ENCODE measurements around the gene ADGRL1.
A peak's percentile ranks its signal among the peaks of the same experiment; 100 is the strongest.

The ADGRL1 gene

DNA sequence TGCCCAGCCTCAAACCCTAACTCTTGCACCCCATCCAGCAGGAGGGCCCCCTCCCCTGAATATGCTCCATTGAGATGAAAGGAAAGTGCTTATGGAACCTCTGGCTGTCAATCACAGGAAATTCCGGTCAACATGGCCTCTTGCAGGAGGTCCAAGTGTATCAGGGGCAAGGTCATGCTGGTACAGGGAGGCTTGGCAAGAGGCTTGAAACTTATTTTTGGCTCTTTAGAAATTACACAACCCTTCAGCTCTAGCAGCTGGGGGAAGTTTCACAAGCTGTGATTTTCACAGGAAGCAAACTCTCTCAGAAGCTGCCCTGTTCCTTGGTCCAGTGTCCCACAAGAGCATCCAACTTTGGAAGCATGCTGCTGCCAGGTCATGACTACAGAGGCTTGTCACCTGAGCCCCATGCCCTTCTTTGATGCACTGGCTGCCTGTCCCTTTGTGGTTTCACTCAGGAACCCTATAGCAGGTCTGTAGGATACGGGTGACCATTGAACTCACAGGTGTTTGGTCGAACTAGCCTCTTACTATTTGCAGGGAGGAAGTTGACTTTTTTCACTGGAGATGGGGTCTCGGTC, 78.0 kb downstream of the ADGRL1 start:
- TF ChIP-seq, protein P1, sequence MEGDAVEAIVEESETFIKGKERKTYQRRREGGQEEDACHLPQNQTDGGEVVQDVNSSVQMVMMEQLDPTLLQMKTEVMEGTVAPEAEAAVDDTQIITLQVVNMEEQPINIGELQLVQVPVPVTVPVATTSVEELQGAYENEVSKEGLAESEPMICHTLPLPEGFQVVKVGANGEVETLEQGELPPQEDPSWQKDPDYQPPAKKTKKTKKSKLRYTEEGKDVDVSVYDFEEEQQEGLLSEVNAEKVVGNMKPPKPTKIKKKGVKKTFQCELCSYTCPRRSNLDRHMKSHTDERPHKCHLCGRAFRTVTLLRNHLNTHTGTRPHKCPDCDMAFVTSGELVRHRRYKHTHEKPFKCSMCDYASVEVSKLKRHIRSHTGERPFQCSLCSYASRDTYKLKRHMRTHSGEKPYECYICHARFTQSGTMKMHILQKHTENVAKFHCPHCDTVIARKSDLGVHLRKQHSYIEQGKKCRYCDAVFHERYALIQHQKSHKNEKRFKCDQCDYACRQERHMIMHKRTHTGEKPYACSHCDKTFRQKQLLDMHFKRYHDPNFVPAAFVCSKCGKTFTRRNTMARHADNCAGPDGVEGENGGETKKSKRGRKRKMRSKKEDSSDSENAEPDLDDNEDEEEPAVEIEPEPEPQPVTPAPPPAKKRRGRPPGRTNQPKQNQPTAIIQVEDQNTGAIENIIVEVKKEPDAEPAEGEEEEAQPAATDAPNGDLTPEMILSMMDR (conservative IDR thresholded peaks at IDR 0.05; ENCODE audit: low read depth, low read length) = no peak
- H3K4me3 ChIP-seq (ENCODE audit: low read length) = no peak overlapping the region
- no peak for DNase-seq (ENCODE audit: low read depth)

DNA sequence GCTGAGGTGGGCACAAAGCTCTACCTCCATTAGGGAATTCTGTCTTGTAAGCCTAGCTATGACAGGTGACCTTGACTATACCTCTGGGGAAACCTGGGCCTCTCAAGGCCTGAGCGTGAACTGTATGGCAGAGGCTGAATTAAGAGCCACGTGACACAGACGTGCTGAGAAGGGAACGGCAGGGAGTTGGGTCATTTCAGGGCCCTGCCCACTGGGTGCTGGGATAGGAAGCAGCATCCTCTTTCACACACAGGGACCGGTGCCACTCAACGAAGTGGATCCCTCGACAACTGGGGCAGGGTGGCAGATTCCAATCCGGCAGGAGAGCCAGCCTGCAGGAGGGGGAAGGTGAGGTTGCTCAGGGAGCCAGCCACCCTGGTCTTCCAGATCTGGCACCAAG, 78.8 kb downstream of the ADGRL1 start:
- H3K4me3 ChIP-seq (ENCODE audit: low read length) = no peak overlapping the region
- TF ChIP-seq, protein P1 (conservative IDR thresholded peaks at IDR 0.05; ENCODE audit: low read depth, low read length) = no peak
- no peak for DNase-seq (ENCODE audit: low read depth)

DNA sequence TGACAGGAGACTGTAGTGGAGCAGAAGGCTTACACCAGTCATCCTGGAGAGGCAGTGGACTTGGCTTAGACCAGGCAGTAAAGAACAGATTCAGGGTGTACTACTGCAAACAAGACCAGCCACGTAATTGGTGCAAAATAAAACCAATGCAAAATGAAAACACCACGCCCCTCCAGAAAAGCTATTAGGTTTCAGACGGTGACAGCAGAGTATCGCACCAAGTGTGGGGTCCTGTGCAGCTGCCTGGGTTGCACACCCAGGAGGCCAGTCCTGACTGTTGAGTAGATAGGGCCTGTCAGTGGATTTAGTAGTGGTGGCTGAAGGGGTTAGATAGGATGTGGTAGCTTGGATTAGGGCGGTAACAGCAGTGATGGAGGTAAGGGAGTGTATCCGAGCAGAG, 83.0 kb downstream of the ADGRL1 start:
- TF ChIP-seq, protein P1 (conservative IDR thresholded peaks at IDR 0.05; ENCODE audit: low read depth, low read length) = no peak
- no peak for DNase-seq (ENCODE audit: low read depth)
- H3K4me3 ChIP-seq (ENCODE audit: low read length) = no peak overlapping the region

DNA sequence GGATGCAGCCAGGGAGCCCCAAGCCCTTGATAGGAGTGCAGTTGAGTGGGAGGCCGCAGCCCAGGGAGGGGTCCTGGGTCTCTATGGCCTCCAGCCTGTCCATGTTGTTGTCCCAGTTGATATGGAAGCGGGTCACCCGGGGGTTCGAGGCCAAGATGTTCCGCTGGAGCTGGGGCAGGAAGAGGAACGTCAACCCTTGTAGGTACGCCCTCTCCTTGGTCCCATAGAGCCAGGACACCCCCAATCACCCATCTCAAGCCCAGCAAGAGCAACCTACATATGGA, 85.5 kb downstream of the ADGRL1 start:
- DNase-seq (ENCODE audit: low read depth) = no peak
- H3K4me3 ChIP-seq (ENCODE audit: low read length) = no peak overlapping the region
- TF ChIP-seq, protein P1 (conservative IDR thresholded peaks at IDR 0.05; ENCODE audit: low read depth, low read length) = no peak

DNA sequence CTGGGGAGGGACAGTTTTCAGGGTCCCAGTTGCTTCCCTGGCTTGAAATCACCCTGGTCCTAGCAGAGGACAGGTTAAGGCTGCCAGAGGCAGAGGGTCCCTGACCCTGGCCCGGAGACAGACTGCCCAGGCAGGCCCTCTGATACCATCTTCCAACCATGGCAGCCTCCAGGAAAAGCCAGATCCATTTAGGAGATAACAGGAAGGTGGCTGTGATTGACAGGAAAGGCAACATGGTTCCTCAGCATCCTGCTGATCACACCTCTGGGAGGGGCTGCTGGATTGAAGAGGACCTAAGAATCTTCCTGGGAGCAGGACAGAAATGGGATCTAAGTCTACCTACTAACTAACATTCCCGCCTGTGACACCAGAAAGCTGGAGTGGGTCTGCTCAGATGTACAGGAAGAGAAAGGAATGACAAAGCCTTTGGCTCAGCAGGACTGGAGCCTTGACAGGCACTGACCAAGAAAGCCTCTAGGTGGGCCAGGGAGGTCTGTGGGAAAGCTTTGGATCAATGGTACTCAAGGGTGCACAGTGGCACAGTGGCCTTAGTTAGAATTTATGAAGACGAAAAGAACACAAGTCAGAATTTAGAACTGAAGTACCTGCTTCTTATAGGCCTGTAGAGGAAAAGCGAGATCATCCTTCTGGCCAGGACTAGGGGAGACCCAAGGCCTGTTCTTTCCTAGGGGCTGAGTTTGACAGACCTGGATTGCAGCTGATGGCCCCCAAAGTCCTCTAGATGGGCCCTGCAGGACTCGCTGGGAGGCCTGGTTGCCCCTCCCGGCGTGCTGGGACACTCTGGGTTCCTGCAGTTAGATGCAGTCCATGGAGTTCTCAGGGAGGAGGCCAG, 86.1 kb downstream of the ADGRL1 start:
- no peak for DNase-seq (ENCODE audit: low read depth)
- TF ChIP-seq, protein P1 (conservative IDR thresholded peaks at IDR 0.05; ENCODE audit: low read depth, low read length) = no peak
- H3K4me3 ChIP-seq (ENCODE audit: low read length) = no peak overlapping the region

DNA sequence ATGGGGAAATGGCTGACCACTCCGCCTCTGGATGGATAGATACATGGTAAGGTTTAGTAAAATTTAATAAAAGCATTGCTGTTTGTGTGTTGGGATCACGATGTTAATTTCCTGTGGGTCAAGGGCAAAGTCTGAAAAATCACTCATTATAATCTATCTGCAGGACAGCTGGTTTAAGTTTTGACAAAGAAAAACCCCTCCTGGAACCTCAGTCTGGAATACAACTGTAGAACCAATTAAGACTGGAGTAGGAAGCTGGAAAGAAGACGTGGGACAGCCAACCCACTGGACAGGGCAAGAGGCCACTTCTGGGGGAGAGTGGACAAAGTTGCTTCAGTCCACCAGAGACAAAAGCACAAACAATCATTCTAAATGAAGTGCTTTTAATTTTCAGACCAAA, 86.8 kb downstream of the ADGRL1 start:
- DNase-seq (ENCODE audit: low read depth) = no peak
- H3K4me3 ChIP-seq (ENCODE audit: low read length) = peak overlapping the region; percentile 48
- TF ChIP-seq, protein P1 (conservative IDR thresholded peaks at IDR 0.05; ENCODE audit: low read depth, low read length) = no peak
